Gastroesophageal sphincter (tissue), 4 donors: ENCODE data around the gene STRIT1. TPM values are rescaled to one million over a fixed set of nuclear protein-coding genes. Genes with fewer than 3 reads are reported as not detected.

ENCODE experiments used
- ATAC-seq: fragments of 150-250 bp; one replicate; pipeline ENCODE4 v1.9.1; 2016; ENCODE audit warnings: mild to moderate bottlenecking, moderate library complexity
- H3K27ac ChIP-seq, 4 donors: fragments of 200-600 bp; sonication (generic) in 3 of 4; 1 replicate in 3 of 4; 2 replicates in 1 of 4; pipeline ENCODE4 v1.5.1; 2016 to 2019
- H3K27me3 ChIP-seq: fragments of 200-600 bp; sonication (generic); one replicate; pipeline ENCODE4 v1.5.1; 2019
- H3K36me3 ChIP-seq, 2 donors: fragments of 200-600 bp; sonication (generic); one replicate each; pipeline ENCODE4 v1.5.1; 2019; ENCODE audit warnings: control low read depth in 1 of 2
- H3K4me1 ChIP-seq, 3 donors: fragments of 200-600 bp; sonication (generic); 1 replicate in 2 of 3; 2 replicates in 1 of 3; pipeline ENCODE4 v1.5.1; 2016 to 2019; ENCODE audit warnings: control low read depth in 2 of 3
- H3K4me3 ChIP-seq, 2 donors: fragments of 200-600 bp; sonication (generic); one replicate each; pipeline ENCODE4 v1.5.1; 2019; ENCODE audit warnings: mild to moderate bottlenecking in 1 of 2, moderate library complexity in 1 of 2
- H3K9me3 ChIP-seq, 3 donors: fragments of 200-600 bp; sonication (generic); one replicate each; pipeline ENCODE4 v1.5.1; 2017 to 2019; ENCODE audit warnings: control low read depth in 2 of 3
- EP300 ChIP-seq: sonication (generic); formaldehyde crosslinking; IDR thresholded peaks from one replicate; pipeline ENCODE4 v1.6.1; 2017; ENCODE audit warnings: antibody characterized with exemption, mild to moderate bottlenecking
- POLR2A ChIP-seq, 2 donors: fragments of 450-650 bp; IDR thresholded peaks; one replicate each; pipeline ENCODE4 v1.6.1; 2017; ENCODE audit warnings: antibody characterized with exemption in 2 of 2, mild to moderate bottlenecking in 2 of 2, moderate library complexity in 1 of 2
- POLR2AphosphoS5 ChIP-seq: sonication (generic); formaldehyde crosslinking; IDR thresholded peaks from one replicate; pipeline ENCODE4 v1.6.1; 2017; ENCODE audit warnings: antibody characterized with exemption
- WGBS, 2 donors: methylation state at CpG; one replicate each; pipeline ENCODE4 v1.1.5; 2018; ENCODE audit warnings: low coverage in 1 of 2; 5-methylcytosine and 5-hydroxymethylcytosine counted together
- total RNA-seq, 4 donors: library from RNA; depleted of rRNA; stranded (reverse); fragments of >200 nt; gene quantifications; one replicate each; pipeline ENCODE4 v1.1.0, GENCODE V29; 2016
- TF ChIP-seq, protein P1 (sequence below), 4 experiments: fragments of 200-600 bp in 2 of 4; fragments of 450-650 bp in 2 of 4; sonication (generic) in 1 of 4; IDR thresholded peaks; one replicate each; pipeline ENCODE4 v1.5.1; 2017 to 2019; ENCODE audit warnings: antibody characterized with exemption in 4 of 4, mild to moderate bottlenecking in 2 of 4, moderate library complexity in 2 of 4

The STRIT1 gene
- total RNA-seq, 4 donors from 2014 or later = not detected

DNA sequence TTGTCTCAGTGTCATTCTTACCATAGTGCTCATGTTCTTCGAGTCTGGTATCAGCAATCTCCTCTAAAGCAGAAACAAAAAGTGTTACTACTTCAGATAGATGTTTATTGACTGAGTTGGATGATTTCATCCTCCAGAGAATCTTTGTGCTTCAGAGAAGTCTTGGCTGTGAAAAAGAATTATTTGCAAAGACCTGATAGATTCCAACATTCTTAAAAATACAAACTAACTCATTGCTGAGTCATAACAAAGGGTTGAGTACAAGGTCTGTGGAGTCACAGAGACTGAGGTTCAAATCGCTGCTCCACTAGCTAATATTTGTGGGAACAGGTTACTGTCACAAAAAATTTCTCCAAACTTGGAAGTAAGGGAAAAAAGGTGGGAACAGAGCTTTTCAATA, 9.0 kb upstream of the STRIT1 start:
- Histone ChIP-seq H3K27me3 (no peaks in the 10 kb centered on the region), H3K27ac (no peak overlapping the region), H3K36me3 (no peaks in the 10 kb centered on the region), H3K4me3 (no peak overlapping the region), H3K4me1 (no peaks in the 10 kb centered on the region), H3K9me3 (peaks cover 0 to 11% (median 0%) of the 10 kb centered on the region in 3 donors)
- ATAC-seq = no peak
- TF ChIP-seq POLR2A (IDR thresholded peaks at IDR 0.05) = no peak
- no peak for TF ChIP-seq EP300
- TF ChIP-seq POLR2AphosphoS5 = no peak
- TF ChIP-seq, protein P1, sequence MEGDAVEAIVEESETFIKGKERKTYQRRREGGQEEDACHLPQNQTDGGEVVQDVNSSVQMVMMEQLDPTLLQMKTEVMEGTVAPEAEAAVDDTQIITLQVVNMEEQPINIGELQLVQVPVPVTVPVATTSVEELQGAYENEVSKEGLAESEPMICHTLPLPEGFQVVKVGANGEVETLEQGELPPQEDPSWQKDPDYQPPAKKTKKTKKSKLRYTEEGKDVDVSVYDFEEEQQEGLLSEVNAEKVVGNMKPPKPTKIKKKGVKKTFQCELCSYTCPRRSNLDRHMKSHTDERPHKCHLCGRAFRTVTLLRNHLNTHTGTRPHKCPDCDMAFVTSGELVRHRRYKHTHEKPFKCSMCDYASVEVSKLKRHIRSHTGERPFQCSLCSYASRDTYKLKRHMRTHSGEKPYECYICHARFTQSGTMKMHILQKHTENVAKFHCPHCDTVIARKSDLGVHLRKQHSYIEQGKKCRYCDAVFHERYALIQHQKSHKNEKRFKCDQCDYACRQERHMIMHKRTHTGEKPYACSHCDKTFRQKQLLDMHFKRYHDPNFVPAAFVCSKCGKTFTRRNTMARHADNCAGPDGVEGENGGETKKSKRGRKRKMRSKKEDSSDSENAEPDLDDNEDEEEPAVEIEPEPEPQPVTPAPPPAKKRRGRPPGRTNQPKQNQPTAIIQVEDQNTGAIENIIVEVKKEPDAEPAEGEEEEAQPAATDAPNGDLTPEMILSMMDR (IDR thresholded peaks at IDR 0.05) = no peak
- WGBS, 2 donors = 65 to 80% methylated on average over 2 of the region's 2 CpGs

DNA sequence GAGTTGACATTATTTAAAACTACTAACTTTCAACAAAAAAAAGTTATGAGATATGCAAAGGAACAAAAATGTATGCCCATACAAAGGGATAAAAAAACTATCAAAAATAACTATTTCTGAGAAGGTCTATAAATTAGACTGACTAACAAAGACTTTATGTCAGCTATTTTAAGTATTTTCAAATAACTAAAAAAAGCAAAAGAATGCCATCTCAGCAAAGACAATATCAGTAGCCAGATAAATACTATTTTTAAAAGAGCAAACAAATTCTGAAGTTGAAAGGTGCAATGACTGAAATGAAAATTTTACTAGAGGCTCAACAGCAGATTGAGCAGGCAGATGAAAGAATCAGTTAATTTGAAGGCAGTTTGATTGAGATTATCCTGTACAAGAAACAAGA, 3.6 kb upstream of the STRIT1 start:
- H3K4me3 ChIP-seq = no peak overlapping the region
- peaks cover 0 to 6% (median 0%) of the 10 kb centered on the region in 3 donors for H3K4me1 ChIP-seq
- ATAC-seq = no peak

DNA sequence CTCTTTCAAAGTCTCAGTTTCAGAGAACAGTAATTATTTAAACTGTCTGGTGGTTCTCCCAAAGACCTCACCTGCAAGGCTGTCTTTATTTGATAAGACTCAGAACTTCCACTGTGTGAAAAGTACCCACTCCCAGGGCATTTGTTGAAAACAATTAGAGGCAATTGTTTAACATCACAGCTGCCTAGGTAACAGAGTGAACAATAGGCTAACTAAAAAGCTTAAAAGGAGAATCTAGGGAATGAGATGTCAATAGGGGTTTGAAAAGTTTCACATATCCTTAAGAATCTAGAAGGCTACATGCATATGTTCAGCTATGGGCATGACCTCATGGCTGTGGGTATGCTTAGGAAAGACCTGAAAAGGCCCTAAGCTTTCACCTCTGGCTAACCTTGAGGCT, 2.9 kb upstream of the STRIT1 start:
- no peak overlapping the region for H3K4me3 ChIP-seq
- no peaks in the 10 kb centered on the region for H3K36me3 ChIP-seq
- peaks cover 0 to 24% (median 0%) of the 10 kb centered on the region in 3 donors for H3K9me3 ChIP-seq
- TF ChIP-seq, protein P1 (IDR thresholded peaks at IDR 0.05) = no peak
- TF ChIP-seq POLR2AphosphoS5 (no peak), EP300 (no peak), POLR2A (IDR thresholded peaks at IDR 0.05) (no peak)
- H3K27me3 ChIP-seq = no peaks in the 10 kb centered on the region
- ATAC-seq = no peak
- H3K27ac ChIP-seq = no peak overlapping the region
- H3K4me1 ChIP-seq = peaks cover 0 to 6% (median 0%) of the 10 kb centered on the region in 3 donors

More for the DNA sequence above, 3.6 kb upstream of the STRIT1 start:
- H3K36me3 ChIP-seq = no peaks in the 10 kb centered on the region
- TF ChIP-seq, protein P1 (IDR thresholded peaks at IDR 0.05) = no peak
- no peak for TF ChIP-seq EP300
- no peak for TF ChIP-seq POLR2AphosphoS5
- TF ChIP-seq POLR2A (IDR thresholded peaks at IDR 0.05) = no peak
- H3K9me3 ChIP-seq = peaks cover 0 to 24% (median 0%) of the 10 kb centered on the region in 3 donors
- no peaks in the 10 kb centered on the region for H3K27me3 ChIP-seq
- H3K27ac ChIP-seq = no peak overlapping the region

- TF ChIP-seq, protein P1 (IDR thresholded peaks at IDR 0.05) = no peak
- TF ChIP-seq EP300 (no peak), POLR2A (IDR thresholded peaks at IDR 0.05) (no peak), POLR2AphosphoS5 (no peak)
- no peak overlapping the region for H3K27ac ChIP-seq
- WGBS, 2 donors = 78 to 98% methylated on average over 1 to 2 of the region's 2 CpGs
Observed at GRCh38 chr3:155292693-155293092, 790 bp downstream of the STRIT1 start.

GRCh38 chr3:155292133-155292532, 1.4 kb downstream of the STRIT1 start:
- no peaks in the 10 kb centered on the region for H3K36me3 ChIP-seq
- no peaks in the 10 kb centered on the region for H3K27me3 ChIP-seq
- H3K9me3 ChIP-seq = peaks cover 0 to 13% (median 0%) of the 10 kb centered on the region in 3 donors
- no peak overlapping the region for H3K4me3 ChIP-seq
- 33 to 77% methylated on average over 1 of the region's 1 CpG for WGBS, 2 donors
- peaks cover 0 to 6% (median 0%) of the 10 kb centered on the region in 3 donors for H3K4me1 ChIP-seq
- TF ChIP-seq, protein P1 (IDR thresholded peaks at IDR 0.05) = no peak
- TF ChIP-seq POLR2AphosphoS5 (no peak), EP300 (no peak), POLR2A (IDR thresholded peaks at IDR 0.05) (no peak)
- no peak overlapping the region for H3K27ac ChIP-seq
- ATAC-seq = no peak

More at GRCh38 chr3:155292693-155293092, 790 bp downstream of the STRIT1 start:
- no peaks in the 10 kb centered on the region for H3K36me3 ChIP-seq
- no peaks in the 10 kb centered on the region for H3K27me3 ChIP-seq
- H3K9me3 ChIP-seq = peaks cover 0 to 19% (median 0%) of the 10 kb centered on the region in 3 donors
- no peak for ATAC-seq
- peaks cover 0 to 6% (median 0%) of the 10 kb centered on the region in 3 donors for H3K4me1 ChIP-seq
- H3K4me3 ChIP-seq = no peak overlapping the region
